GM12878 (cell line): Measurements from ENCODE around the gene TIMM17A.
"Not testable (repeated sequence)": the region's sequence is repeated elsewhere in the genome, so short reads cannot be mapped to it uniquely, and the experiment has no call there.

Source experiments
- CHD1 ChIP-seq: IDR thresholded peaks from 2 replicates; pipeline ENCODE4 v1.6.1; 2012; ENCODE audit warnings: low read depth, low read length, improper control_type of control experiment
- YY1 ChIP-seq: IDR thresholded peaks from 2 replicates; pipeline ENCODE4 v1.6.1; 2011; ENCODE audit warnings: low read depth, mild to moderate bottlenecking, low read length
- ZNF217 ChIP-seq: fragments of 450-650 bp; IDR thresholded peaks from 2 replicates; pipeline ENCODE4 v1.6.1; 2017; ENCODE audit warnings: antibody characterized with exemption, mild to moderate bottlenecking
- TF ChIP-seq, protein P1 (sequence below), 3 experiments: IDR thresholded peaks in 2 of 3; conservative IDR thresholded peaks in 1 of 3; 2 replicates each; pipeline ENCODE4 v1.5.1; 2011; ENCODE audit warnings: low read depth in 3 of 3, low read length in 3 of 3, mild to moderate bottlenecking in 3 of 3, control low read depth in 2 of 3, moderate library complexity in 2 of 3, inconsistent platforms in 1 of 3, mixed read lengths in 1 of 3; ENCODE audit not compliant: control insufficient read depth in 2 of 3, insufficient read depth in 1 of 3; ENCODE audit errors: extremely low read depth in 1 of 3

DNA sequence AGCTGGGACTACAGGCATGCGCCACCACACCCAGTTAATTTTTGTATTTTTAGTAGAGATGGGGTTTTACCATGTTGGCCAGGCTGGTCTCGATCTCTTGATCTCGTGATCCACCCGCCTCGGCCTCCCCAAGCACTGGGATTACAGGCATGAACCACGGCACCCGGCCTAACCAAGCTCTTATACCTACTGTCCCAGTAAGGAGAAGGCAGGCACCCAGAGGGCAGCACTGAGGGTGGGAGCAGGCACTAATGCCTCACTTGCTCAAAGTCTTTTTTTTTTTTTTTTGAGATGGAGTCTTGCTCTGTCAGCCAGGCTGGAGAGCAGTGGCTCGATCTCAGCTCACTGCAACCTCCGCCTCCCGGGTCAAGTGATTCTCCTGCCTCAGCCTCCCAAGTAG lies 15.0 kb upstream of the TIMM17A start:
- TF ChIP-seq YY1, CHD1, ZNF217: not testable (repeated sequence)
- TF ChIP-seq, protein P1, sequence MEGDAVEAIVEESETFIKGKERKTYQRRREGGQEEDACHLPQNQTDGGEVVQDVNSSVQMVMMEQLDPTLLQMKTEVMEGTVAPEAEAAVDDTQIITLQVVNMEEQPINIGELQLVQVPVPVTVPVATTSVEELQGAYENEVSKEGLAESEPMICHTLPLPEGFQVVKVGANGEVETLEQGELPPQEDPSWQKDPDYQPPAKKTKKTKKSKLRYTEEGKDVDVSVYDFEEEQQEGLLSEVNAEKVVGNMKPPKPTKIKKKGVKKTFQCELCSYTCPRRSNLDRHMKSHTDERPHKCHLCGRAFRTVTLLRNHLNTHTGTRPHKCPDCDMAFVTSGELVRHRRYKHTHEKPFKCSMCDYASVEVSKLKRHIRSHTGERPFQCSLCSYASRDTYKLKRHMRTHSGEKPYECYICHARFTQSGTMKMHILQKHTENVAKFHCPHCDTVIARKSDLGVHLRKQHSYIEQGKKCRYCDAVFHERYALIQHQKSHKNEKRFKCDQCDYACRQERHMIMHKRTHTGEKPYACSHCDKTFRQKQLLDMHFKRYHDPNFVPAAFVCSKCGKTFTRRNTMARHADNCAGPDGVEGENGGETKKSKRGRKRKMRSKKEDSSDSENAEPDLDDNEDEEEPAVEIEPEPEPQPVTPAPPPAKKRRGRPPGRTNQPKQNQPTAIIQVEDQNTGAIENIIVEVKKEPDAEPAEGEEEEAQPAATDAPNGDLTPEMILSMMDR (IDR thresholded peaks at IDR 0.05 in 2 of 3, conservative IDR thresholded peaks at IDR 0.05 in 1 of 3; ENCODE audit: control insufficient read depth in 2 of 3, extremely low read depth in 1 of 3, insufficient read depth in 1 of 3, low read depth in 3 of 3, low read length in 3 of 3) = not testable (repeated sequence)
